HG03175 (cell line): Measurements from ENCODE around the gene MYD88.

Source experiments
- ATAC-seq: cut with Tn5 transposase; IDR thresholded peaks from one replicate; pipeline ENCODE4 v1.9.1; 2021; ENCODE audit warnings: mild to moderate bottlenecking, moderate library complexity; ENCODE audit not compliant: unreplicated experiment

MYD88 gene

DNA sequence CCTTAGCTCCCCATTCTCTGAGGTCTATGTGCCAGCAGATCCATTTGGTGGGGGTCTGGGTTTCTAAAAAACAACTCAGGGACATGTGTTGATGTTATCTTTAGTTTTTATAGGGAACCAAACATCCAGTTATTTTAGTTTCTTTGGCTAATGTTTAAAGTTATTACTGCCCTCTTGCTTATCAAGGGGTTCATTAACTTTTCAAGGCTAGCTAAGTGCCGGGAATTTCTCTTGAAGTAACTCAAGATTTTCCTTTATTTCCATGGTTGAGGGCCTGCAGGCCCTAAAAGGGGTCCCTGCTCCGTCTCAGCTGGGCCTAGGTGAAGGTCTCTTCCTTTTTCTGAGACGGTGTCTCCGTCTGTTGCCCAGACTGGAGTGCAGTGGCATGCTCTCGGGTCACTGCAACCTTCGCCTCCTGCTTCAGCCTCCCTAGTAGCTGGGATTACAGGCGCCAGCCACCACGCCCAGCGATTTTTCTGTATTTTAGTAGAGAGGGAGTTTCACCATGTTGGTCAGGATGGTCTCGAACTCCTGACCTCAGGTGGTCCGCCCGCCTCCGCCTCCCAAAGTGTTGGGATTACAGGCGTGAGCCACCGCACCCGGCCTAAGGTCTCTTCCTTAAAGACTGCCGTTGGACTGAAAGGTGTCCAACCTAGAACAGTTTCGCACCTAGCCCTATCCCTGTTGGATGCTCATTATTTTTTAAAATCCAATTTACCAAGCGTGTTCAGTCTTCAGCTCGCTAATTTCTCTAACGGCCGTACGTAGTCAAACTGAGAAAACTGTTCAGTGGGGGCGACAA lies 25.6 kb downstream of the MYD88 start:
- ATAC-seq: no peak

- ATAC-seq: peak; percentile 26
Measured at GRCh38 chr3:38164643-38164951, 26.1 kb downstream of the MYD88 start.

DNA sequence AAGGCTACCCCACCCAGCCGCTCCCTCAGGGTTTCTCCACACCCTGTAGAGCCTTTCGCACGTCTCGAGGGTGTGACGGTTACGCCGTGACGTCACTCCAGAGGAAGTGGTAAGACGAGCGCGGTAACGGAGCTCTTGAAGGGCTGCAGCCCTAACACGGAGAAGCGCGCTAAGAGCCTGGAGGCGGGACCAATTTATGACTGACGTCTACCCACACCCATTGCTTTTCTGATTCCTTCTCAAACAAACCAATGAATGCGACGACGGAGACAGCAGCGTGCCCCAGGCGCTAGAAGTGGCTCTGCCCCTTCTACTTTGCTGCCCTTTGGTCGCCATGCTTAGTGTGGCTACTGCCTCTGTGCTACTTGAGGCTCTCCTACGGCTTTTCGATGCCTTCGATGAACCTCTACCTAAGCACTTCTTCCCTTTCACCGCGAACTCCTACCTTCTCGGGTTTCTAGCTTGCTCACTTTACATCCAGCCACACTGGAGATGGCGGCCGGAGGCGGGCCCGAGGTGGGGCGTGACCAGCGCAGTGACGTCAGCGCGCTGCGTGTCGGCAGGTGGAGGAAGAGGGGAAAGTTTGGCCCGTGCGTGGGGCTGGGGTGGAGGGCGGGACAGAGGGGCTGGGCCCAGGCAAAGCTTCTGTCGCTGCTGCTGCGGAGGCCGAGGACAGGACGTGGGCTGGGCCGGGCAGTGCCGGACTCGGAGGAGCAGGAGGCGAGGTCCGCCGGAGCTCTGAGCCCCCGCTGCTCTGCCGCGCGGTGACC lies 26.7 kb downstream of the MYD88 start, which contains the start of gene OXSR1:
Gene OXSR1 (plus strand): TSS at position 586 of the 770 bp plus-strand sequence. CDS start 340 bp downstream, outside the sequence.
- peak; percentile 91 for ATAC-seq

DNA sequence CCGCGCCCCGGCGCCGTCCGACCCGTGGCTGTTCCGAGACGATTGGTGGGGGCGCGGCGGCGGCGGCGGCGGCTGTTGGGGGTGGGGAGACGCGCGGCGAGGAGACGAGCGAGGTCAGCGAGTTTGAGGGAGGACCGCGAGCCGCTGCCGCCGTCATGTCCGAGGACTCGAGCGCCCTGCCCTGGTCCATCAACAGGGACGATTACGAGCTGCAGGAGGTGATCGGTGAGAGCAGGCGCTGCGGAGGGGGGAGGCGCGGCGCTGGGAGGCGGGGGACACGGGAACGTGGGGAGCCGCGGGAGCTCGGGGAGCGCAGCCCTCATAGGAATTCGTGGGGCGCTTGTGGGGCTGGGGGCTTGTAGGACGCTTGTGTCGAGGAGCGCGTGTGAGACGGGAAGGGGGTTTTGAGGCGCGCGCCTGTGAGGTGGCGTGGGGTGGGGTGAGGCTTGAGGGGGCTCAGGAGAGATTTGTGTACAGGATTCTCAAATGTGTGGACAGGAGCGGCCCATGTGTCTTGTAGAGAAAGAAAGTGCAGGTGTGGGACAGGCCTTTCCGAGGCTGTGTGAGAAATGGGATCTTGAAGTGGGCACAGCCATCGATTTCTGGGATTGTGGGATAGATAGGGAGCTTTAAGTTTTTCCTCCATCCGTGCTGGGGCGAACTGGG lies 27.4 kb downstream of the MYD88 start:
- ATAC-seq: peak; percentile 0

- ATAC-seq: no peak
Measured at GRCh38 chr3:38167591-38167990, 29.1 kb downstream of the MYD88 start.

DNA sequence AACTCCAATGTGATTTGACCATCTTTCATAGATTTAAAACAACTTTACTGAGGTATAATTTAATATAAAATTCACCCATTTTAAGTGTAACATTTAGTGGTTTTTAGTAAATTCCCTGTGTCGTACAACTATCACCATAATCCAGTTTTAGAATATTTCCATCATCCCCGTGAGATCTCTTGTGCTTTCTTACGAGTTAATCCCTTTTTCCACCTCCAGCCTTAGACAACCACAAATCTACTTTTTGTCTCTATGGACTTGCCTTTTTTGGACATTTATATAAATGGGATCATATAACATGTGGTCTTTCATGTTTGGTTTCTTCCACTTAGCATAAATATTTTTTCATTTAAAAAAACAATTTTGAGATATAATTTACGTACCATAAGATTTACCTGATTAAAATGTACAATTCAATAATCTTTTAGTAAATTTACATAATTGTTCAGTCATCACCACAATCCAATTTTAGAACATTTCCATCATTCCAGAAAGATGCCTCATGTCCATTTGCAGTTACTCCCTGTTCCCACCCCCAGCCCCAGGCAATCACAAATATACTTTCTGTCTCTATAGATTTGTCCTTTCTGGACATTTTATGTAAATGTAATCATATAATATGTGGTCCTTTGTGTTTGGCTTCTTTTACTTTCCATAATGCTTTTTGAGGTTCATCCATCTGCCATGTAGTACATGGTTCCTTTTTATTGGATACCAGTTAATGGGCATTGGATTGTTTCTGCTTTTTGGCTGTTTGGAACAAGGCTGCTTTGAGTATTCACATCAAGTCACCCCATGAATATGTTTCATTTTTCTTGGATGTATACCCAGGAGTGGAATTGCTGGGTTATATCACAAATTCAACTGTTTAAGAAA lies 29.9 kb downstream of the MYD88 start:
- ATAC-seq: no peak

DNA sequence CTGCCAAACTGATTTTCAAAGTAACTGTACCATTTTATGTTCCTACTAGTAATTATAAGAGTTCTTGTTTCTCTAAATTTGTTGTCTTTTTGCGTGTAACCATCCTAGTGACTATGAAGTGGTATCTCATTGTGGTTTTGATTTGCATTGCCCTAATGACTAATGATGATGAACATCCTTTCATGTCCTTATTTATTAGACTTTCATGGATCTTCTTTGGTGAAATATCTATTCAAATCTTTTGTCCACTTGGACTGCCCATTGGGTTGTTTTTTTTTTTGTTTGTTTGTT lies 30.5 kb downstream of the MYD88 start:
- ATAC-seq: no peak

GRCh38 chr3:38170722-38171121 lies 32.3 kb downstream of the MYD88 start:
- no peak for ATAC-seq

DNA sequence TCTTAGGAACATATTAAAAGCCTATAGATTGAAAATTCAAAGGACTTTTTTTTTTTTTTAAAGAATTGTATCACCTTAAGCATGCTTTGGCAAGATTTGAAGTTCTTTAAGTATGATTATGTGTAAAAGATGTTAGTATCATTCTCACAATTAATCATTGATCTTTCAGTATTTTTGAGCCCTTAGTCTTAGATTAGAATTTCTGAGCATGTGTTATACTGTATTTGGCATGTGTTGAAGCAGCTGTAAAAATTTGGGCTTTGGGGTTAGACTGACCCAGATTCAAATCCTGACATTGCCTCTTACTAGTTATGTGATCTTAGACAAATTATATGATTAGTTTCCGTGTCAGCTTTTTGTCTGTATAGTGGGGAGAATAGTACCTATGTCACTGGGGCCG lies 33.2 kb downstream of the MYD88 start:
- ATAC-seq: no peak

GRCh38 chr3:38173834-38174418 lies 35.5 kb downstream of the MYD88 start:
- no peak for ATAC-seq

DNA sequence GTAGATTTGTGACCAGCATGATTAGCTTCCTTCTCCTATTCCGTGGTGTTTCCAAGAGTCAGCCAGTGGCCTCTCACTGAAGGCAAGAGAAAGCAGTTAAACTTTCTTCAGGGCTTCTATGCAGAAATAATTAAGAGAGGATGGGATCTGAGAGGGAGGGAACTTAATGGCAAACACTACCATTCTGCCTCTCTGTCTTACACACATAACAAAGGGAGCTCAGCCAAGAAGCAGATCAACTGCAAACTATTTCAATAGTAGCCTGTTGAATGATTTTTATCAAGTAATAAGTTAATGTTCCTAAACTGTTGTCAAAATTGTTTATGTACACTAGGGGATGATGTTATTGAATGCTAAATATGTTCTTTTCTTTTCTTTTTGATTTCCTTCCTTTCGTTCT lies 38.7 kb downstream of the MYD88 start:
- ATAC-seq: no peak

GRCh38 chr3:38186781-38187180 lies 48.3 kb downstream of the MYD88 start:
- ATAC-seq: no peak

DNA sequence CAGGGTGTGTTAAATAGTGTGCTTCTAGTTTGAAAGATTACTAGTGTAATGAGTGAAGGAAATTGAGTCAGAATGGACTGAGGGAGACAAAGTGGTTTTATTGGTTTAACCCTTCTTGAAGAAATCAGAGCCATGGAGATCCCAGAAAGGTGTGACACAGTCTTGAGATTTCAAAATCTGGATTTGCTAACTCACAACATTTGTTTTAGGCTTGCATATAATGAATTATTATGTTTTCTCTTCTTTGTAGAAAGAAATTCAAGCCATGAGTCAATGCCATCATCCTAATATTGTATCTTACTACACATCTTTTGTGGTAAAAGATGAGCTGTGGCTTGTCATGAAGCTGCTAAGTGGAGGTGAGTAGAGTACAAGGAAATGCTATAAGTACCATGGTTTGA lies 52.0 kb downstream of the MYD88 start:
- no peak for ATAC-seq
